Activated CD4-positive, alpha-beta T cell treated with anti-CD3 and anti-CD28 coated beads, Interleukin-2, amount 50 U/mL, for 1 hour (primary cell): Measurements from ENCODE around the gene CYP1A1.

Source experiments
- DNase-seq: peaks from one replicate; pipeline ENCODE4 v3.0.0-alpha.2; 2020

CYP1A1 gene

GRCh38 chr15:74683758-74684157 lies 41.6 kb downstream of the CYP1A1 start:
- DNase-seq, result no peak

GRCh38 chr15:74682954-74683353 lies 42.4 kb downstream of the CYP1A1 start:
- no peak for DNase-seq

GRCh38 chr15:74680456-74680855 lies 44.9 kb downstream of the CYP1A1 start:
- DNase-seq, result no peak

- no peak for DNase-seq
Measured at GRCh38 chr15:74676801-74677200, 48.5 kb downstream of the CYP1A1 start.

- no peak for DNase-seq
Measured at GRCh38 chr15:74674161-74674560, 51.2 kb downstream of the CYP1A1 start.

GRCh38 chr15:74669627-74670026 lies 55.7 kb downstream of the CYP1A1 start:
- DNase-seq, result no peak
